ENCODE data around the gene HCRTR1.
"Not testable (repeated sequence)": the region's sequence is repeated elsewhere in the genome, so short reads cannot be mapped to it uniquely, and the experiment has no call there.

The HCRTR1 gene

GRCh38 chr1:31581821-31582810 lies 35.4 kb upstream of the HCRTR1 start:
- no peak for DNase-seq

GRCh38 chr1:31583082-31583994 lies 34.2 kb upstream of the HCRTR1 start:
- DNase-seq, result no peak

GRCh38 chr1:31583995-31584868 lies 33.3 kb upstream of the HCRTR1 start:
- no peak for DNase-seq

- DNase-seq, result no peak
Observed at GRCh38 chr1:31584869-31585735, 32.4 kb upstream of the HCRTR1 start.

GRCh38 chr1:31585736-31586365 lies 31.6 kb upstream of the HCRTR1 start:
- no peak for DNase-seq

- no peak for DNase-seq
Observed at GRCh38 chr1:31586376-31587327, 30.8 kb upstream of the HCRTR1 start.

- not testable (repeated sequence) for DNase-seq
Observed at GRCh38 chr1:31587328-31587699, 30.2 kb upstream of the HCRTR1 start.

- peak; percentile 33 for DNase-seq
Observed at GRCh38 chr1:31587720-31588423, 29.6 kb upstream of the HCRTR1 start.

- DNase-seq, result no peak
Observed at GRCh38 chr1:31588751-31589515, 28.6 kb upstream of the HCRTR1 start.

- no peak for DNase-seq
Observed at GRCh38 chr1:31591425-31592093, 25.9 kb upstream of the HCRTR1 start.

- no peak for DNase-seq
Observed at GRCh38 chr1:31592132-31592531, 25.4 kb upstream of the HCRTR1 start.

- no peak for DNase-seq
Observed at GRCh38 chr1:31593136-31593665, 24.3 kb upstream of the HCRTR1 start.

GRCh38 chr1:31593770-31594632 lies 23.5 kb upstream of the HCRTR1 start:
- peak; percentile 56 for DNase-seq

GRCh38 chr1:31595836-31596736 lies 21.4 kb upstream of the HCRTR1 start:
- no peak for DNase-seq

GRCh38 chr1:31596737-31597097 lies 20.8 kb upstream of the HCRTR1 start:
- DNase-seq, result no peak

Data from CD4-positive, alpha-beta T cell treated with Interleukin-10 for 1 hour (primary cell).